Central memory CD8-positive, alpha-beta T cell (primary cell): Measurements from ENCODE around the gene PLA2G4B.

Experiments
- ATAC-seq: fragments of 150-1000 bp; cut with Tn5 transposase; replicated peaks from 2 replicates; pipeline ENCODE4 v1.10.0; 2022; ENCODE audit warnings: mild to moderate bottlenecking, moderate FRiP score, moderate number of reproducible peaks; ENCODE audit not compliant: poor library complexity, severe bottlenecking; ENCODE audit errors: extremely low read depth
- DNase-seq, 2 donors: peaks; one replicate each; pipeline ENCODE4 v3.0.0; 2021; ENCODE audit warnings: low spot score in 2 of 2
- H3K27ac Mint-ChIP-seq: one replicate; pipeline ENCODE4 v1.8.0; 2022; ENCODE audit warnings: low read depth, mild to moderate bottlenecking, moderate library complexity, mixed read lengths
- H3K27me3 Mint-ChIP-seq: one replicate; pipeline ENCODE4 v1.8.0; 2022; ENCODE audit warnings: mixed read lengths
- H3K36me3 Mint-ChIP-seq: one replicate; pipeline ENCODE4 v1.8.0; 2022; ENCODE audit warnings: mild to moderate bottlenecking, moderate library complexity, mixed read lengths; ENCODE audit not compliant: insufficient read depth
- H3K4me1 Mint-ChIP-seq: one replicate; pipeline ENCODE4 v1.8.0; 2022; ENCODE audit warnings: mixed read lengths
- H3K4me3 Mint-ChIP-seq: one replicate; pipeline ENCODE4 v1.8.0; 2022; ENCODE audit warnings: mild to moderate bottlenecking, moderate library complexity, mixed read lengths
- H3K9me3 Mint-ChIP-seq: one replicate; pipeline ENCODE4 v1.8.0; 2022; ENCODE audit warnings: mixed read lengths

Gene PLA2G4B

GRCh38 chr15:41876007-41876406 is 37.4 kb downstream of the PLA2G4B start:
- H3K27ac Mint-ChIP-seq: no peak overlapping the region
- H3K9me3 Mint-ChIP-seq: no peaks in the 10 kb centered on the region
- no peak for ATAC-seq
- H3K27me3 Mint-ChIP-seq: peaks cover 18% of the 10 kb centered on the region
- H3K4me1 Mint-ChIP-seq: peaks cover 16% of the 10 kb centered on the region
- H3K36me3 Mint-ChIP-seq: no peaks in the 10 kb centered on the region
- no peak overlapping the region for H3K4me3 Mint-ChIP-seq
- DNase-seq: no peak

GRCh38 chr15:41876689-41877088 is 38.0 kb downstream of the PLA2G4B start:
- ATAC-seq (no peak), DNase-seq (no peak)
- H3K9me3 Mint-ChIP-seq: no peaks in the 10 kb centered on the region
- peaks cover 18% of the 10 kb centered on the region for H3K4me1 Mint-ChIP-seq
- no peak overlapping the region for H3K27ac Mint-ChIP-seq
- H3K36me3 Mint-ChIP-seq: no peaks in the 10 kb centered on the region
- peaks cover 24% of the 10 kb centered on the region for H3K27me3 Mint-ChIP-seq
- no peak overlapping the region for H3K4me3 Mint-ChIP-seq

DNA sequence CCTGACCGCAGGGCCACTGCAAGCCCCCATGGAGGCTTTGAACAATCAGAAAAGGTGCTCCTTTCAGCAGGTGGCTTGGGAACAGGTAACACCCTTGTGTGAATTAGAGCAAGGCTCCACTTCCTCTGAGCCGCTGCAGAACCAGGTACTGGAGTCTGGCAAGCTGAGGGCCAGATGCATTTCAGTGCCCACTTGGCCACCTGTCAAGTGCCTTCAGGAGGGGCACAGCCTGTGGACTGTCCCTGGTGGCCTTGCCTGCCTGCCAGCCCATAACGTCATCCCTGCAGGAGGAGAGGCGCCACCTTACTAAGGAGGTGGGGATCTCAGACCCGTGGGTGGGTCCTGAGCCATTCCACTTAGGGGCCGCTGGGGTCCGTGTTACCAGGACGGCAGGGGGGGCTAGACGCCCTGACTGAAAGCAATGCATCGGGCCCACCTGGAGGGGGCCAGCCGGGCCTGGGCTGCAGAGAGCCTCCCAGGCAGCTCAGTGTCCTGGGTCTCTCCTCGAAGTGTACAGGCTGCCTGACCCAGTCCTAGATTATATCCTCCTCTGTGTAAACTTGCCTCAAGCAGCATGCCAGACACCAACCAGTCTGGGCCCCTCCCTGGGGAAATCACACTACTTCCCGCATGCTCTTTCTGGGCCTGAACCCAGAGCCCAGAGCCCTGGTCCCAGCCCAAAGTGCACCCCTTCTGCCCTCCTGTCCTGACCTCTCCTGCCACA is 39.1 kb downstream of the PLA2G4B start:
- H3K27me3 Mint-ChIP-seq: peaks cover 24% of the 10 kb centered on the region
- no peak overlapping the region for H3K4me3 Mint-ChIP-seq
- H3K27ac Mint-ChIP-seq: no peak overlapping the region

GRCh38 chr15:41878355-41878699 is 39.7 kb downstream of the PLA2G4B start:
- ATAC-seq (no peak), DNase-seq (no peak)
- peaks cover 12% of the 10 kb centered on the region for H3K4me1 Mint-ChIP-seq
- H3K9me3 Mint-ChIP-seq: no peaks in the 10 kb centered on the region
- no peaks in the 10 kb centered on the region for H3K36me3 Mint-ChIP-seq
- no peak overlapping the region for H3K27ac Mint-ChIP-seq
- H3K27me3 Mint-ChIP-seq: peaks cover 24% of the 10 kb centered on the region
- no peak overlapping the region for H3K4me3 Mint-ChIP-seq

More for the DNA sequence above, 39.1 kb downstream of the PLA2G4B start:
- no peaks in the 10 kb centered on the region for H3K9me3 Mint-ChIP-seq
- ATAC-seq (no peak), DNase-seq (no peak)
- peaks cover 16% of the 10 kb centered on the region for H3K4me1 Mint-ChIP-seq
- no peaks in the 10 kb centered on the region for H3K36me3 Mint-ChIP-seq

- ATAC-seq (no peak), DNase-seq (no peak)
- H3K36me3 Mint-ChIP-seq: no peaks in the 10 kb centered on the region
- H3K4me1 Mint-ChIP-seq: peaks cover 12% of the 10 kb centered on the region
- H3K27ac Mint-ChIP-seq: peak overlapping the region; percentile 50
- no peak overlapping the region for H3K4me3 Mint-ChIP-seq
- peaks cover 24% of the 10 kb centered on the region for H3K27me3 Mint-ChIP-seq
- H3K9me3 Mint-ChIP-seq: no peaks in the 10 kb centered on the region
Measured at GRCh38 chr15:41879321-41879845, 40.7 kb downstream of the PLA2G4B start.

DNA sequence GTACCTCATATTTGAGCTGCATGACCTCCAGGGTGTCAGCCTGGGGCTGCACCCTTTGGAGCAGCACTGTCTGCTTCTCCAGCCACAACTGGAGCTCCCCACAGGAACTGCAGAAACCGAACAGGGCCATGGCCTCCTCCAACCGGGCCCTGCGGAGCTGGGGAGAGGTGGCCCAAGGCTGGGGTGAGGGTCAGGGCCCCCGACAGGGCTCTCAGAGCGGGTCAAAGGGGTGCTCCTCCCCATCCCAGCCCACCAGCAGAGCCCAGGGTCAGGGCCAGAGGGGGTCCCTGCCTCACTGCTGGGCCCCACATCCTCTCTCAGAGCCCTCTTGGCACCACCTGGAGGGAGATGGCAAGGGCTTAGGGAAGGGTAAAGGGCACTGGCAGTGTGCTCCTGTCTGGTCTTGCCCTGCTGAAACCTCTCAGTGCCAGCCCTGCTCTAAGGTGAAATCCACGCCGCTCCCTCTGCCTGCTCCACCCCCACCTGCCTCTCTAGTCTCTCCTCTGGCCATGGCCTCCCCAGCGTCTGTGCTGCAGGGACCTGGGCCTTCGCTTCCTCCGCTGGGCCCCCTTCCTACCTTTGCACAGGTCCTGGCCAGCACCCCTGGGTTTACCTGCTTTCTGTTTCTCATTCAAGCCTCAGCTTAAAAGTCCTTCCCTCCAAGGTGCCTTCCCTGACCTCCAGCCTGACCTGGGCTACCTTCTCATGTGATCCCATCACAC is 41.7 kb downstream of the PLA2G4B start:
- Mint-ChIP-seq H3K36me3 (no peaks in the 10 kb centered on the region), H3K27me3 (peaks cover 24% of the 10 kb centered on the region), H3K4me1 (peaks cover 12% of the 10 kb centered on the region), H3K27ac (no peak overlapping the region), H3K9me3 (no peaks in the 10 kb centered on the region), H3K4me3 (no peak overlapping the region)
- DNase-seq (no peak), ATAC-seq (no peak)

GRCh38 chr15:41881086-41881485 is 42.4 kb downstream of the PLA2G4B start:
- Mint-ChIP-seq H3K4me3 (peak overlapping the region; percentile 56), H3K27ac (peak overlapping the region; percentile 77), H3K27me3 (peaks cover 24% of the 10 kb centered on the region), H3K36me3 (no peaks in the 10 kb centered on the region), H3K9me3 (no peaks in the 10 kb centered on the region), H3K4me1 (peaks cover 12% of the 10 kb centered on the region)
- no peak for DNase-seq
- ATAC-seq: no peak

DNA sequence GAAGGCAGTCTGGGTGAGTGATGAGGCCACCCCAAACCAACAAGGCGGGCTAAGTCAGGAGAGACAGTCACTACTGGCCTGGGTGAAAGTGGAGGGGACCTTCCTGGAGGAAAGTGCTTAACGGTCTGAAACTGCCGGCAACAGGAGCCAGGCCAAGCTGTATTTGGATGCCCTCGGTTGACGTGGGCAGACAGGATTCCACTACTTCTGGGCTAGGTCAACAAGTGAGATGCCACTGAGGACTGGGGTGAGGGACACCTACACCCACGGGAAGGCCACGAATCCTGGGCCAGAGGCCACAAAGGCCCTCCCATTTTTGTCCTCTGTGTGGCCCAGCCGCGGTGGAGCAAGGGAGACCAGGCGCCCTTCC is 42.9 kb downstream of the PLA2G4B start:
- ATAC-seq (no peak), DNase-seq (no peak)
- Mint-ChIP-seq H3K27me3 (peaks cover 24% of the 10 kb centered on the region), H3K36me3 (no peaks in the 10 kb centered on the region), H3K9me3 (no peaks in the 10 kb centered on the region), H3K27ac (peak overlapping the region; percentile 77), H3K4me1 (peaks cover 12% of the 10 kb centered on the region), H3K4me3 (peak overlapping the region; percentile 56)

- H3K4me1 Mint-ChIP-seq: peaks cover 12% of the 10 kb centered on the region
- H3K9me3 Mint-ChIP-seq: no peaks in the 10 kb centered on the region
- H3K27me3 Mint-ChIP-seq: peaks cover 24% of the 10 kb centered on the region
- no peak overlapping the region for H3K4me3 Mint-ChIP-seq
- ATAC-seq: no peak
- no peaks in the 10 kb centered on the region for H3K36me3 Mint-ChIP-seq
- H3K27ac Mint-ChIP-seq: no peak overlapping the region
- no peak for DNase-seq
Measured at GRCh38 chr15:41881920-41882688, 43.5 kb downstream of the PLA2G4B start.

- H3K9me3 Mint-ChIP-seq: no peaks in the 10 kb centered on the region
- peaks cover 18% of the 10 kb centered on the region for H3K4me1 Mint-ChIP-seq
- DNase-seq (no peak), ATAC-seq (peak; percentile 28)
- no peak overlapping the region for H3K27ac Mint-ChIP-seq
- peaks cover 24% of the 10 kb centered on the region for H3K27me3 Mint-ChIP-seq
- no peaks in the 10 kb centered on the region for H3K36me3 Mint-ChIP-seq
- no peak overlapping the region for H3K4me3 Mint-ChIP-seq
Measured at GRCh38 chr15:41882689-41883483, 44.2 kb downstream of the PLA2G4B start.

GRCh38 chr15:41883484-41883825 is 44.8 kb downstream of the PLA2G4B start:
- Mint-ChIP-seq H3K27ac (no peak overlapping the region), H3K9me3 (no peaks in the 10 kb centered on the region), H3K27me3 (peaks cover 24% of the 10 kb centered on the region), H3K4me1 (peaks cover 20% of the 10 kb centered on the region), H3K36me3 (no peaks in the 10 kb centered on the region), H3K4me3 (no peak overlapping the region)
- DNase-seq (no peak), ATAC-seq (no peak)

GRCh38 chr15:41884458-41884857 is 45.8 kb downstream of the PLA2G4B start:
- Mint-ChIP-seq H3K27ac (no peak overlapping the region), H3K9me3 (no peaks in the 10 kb centered on the region), H3K36me3 (peaks cover 1% of the 10 kb centered on the region), H3K27me3 (peaks cover 21% of the 10 kb centered on the region), H3K4me1 (peaks cover 30% of the 10 kb centered on the region), H3K4me3 (no peak overlapping the region)
- ATAC-seq (no peak), DNase-seq (no peak)
